ENCODE measurements around the gene MLANA.

GRCh38 chr9:5848372-5848882 is 42.3 kb upstream of the MLANA start:
- TF ChIP-seq CTCF (IDR thresholded peaks at IDR 0.05; ENCODE audit: low read depth, low read length) (no peak), EZH2phosphoT487 (IDR thresholded peaks at IDR 0.05; ENCODE audit: low read depth) (no peak)

All from OCI-LY3 (cell line).